ENCODE data around the gene ZNF117. TPM values are rescaled to one million over a fixed set of nuclear protein-coding genes. Genes with fewer than 3 reads are reported as not detected.
A peak's percentile ranks its signal among the peaks of the same experiment; 100 is the strongest.

Gene ZNF117
- total RNA-seq, 1 experiment from 2014 or later = 12.6 TPM

- H3K9me2 ChIP-seq (ENCODE audit: insufficient read depth) = no peaks in the 10 kb centered on the region
- intact Hi-C loops (cut with micrococcal nuclease; ENCODE audit: unreplicated experiment) = no loop called here
- POLR2A ChIA-PET (ENCODE audit: unreplicated experiment) = no interaction called here
- H4K20me1 ChIP-seq (ENCODE audit: insufficient read depth) = no peaks in the 10 kb centered on the region
- no TSS peak for BruUV-seq (replicated peaks)
- no peaks in the 10 kb centered on the region for H3K27me3 ChIP-seq (ENCODE audit: insufficient read depth, low read depth)
- H3K27ac ChIP-seq = peak overlapping the region; percentile 65
- TF ChIP-seq CTCF (conservative IDR thresholded peaks at IDR 0.05) (no peak), EZH2 (IDR thresholded peaks at IDR 0.05; ENCODE audit: low read depth) (no peak)
- H3K36me3 ChIP-seq (ENCODE audit: low read depth) = peaks cover 38% of the 10 kb centered on the region
- H3K4me3 ChIP-seq = 0 out of 2 replicates have a peak overlapping the region, but pooled peaks have one; percentile 30
- H3F3A ChIP-seq (ENCODE audit: insufficient read depth, low read depth) = peaks cover 28% of the 10 kb centered on the region
- H2AFZ ChIP-seq = no peak overlapping the region
- H3K9me3 ChIP-seq (ENCODE audit: insufficient read depth, low read depth) = peaks cover 60% of the 10 kb centered on the region
- peak overlapping the region; percentile 44 for H3K4me2 ChIP-seq
- H3K79me2 ChIP-seq (ENCODE audit: low read depth) = peaks cover 19% of the 10 kb centered on the region; the same call in 1 of the 2 replicates
- peak; percentile 53 to 93 for DNase-seq
- peaks cover 23% of the 10 kb centered on the region for H3K4me1 ChIP-seq (replicated peaks; ENCODE audit: insufficient read depth)
- CTCF ChIA-PET = no interaction called here
Measured at GRCh38 chr7:64997927-64998391, 7.1 kb upstream of the ZNF117 start.

- peak overlapping the region; percentile 65; the same call in 1 of the 2 replicates for H3K27ac ChIP-seq
- H3K9me2 ChIP-seq (ENCODE audit: insufficient read depth) = no peaks in the 10 kb centered on the region
- H4K20me1 ChIP-seq (ENCODE audit: insufficient read depth) = no peaks in the 10 kb centered on the region
- H3K4me2 ChIP-seq = 0 out of 2 replicates have a peak overlapping the region, but pooled peaks have one; percentile 21
- H3K36me3 ChIP-seq (ENCODE audit: low read depth) = peaks cover 32% of the 10 kb centered on the region
- H3K27me3 ChIP-seq (ENCODE audit: insufficient read depth, low read depth) = no peaks in the 10 kb centered on the region
- BruUV-seq (replicated peaks) = no TSS peak
- intact Hi-C loops (cut with micrococcal nuclease; ENCODE audit: unreplicated experiment) = no loop called here
- peaks cover 54% of the 10 kb centered on the region for H3K9me3 ChIP-seq (ENCODE audit: insufficient read depth, low read depth)
- POLR2A ChIA-PET (ENCODE audit: unreplicated experiment) = no interaction called here
- peaks cover 28% of the 10 kb centered on the region for H3F3A ChIP-seq (ENCODE audit: insufficient read depth, low read depth)
- peaks cover 23% of the 10 kb centered on the region for H3K4me1 ChIP-seq (replicated peaks; ENCODE audit: insufficient read depth)
- peaks cover 13% of the 10 kb centered on the region; the same call in 1 of the 2 replicates for H3K79me2 ChIP-seq (ENCODE audit: low read depth)
- no peak for TF ChIP-seq EZH2 (IDR thresholded peaks at IDR 0.05; ENCODE audit: low read depth)
- no peak for TF ChIP-seq CTCF (conservative IDR thresholded peaks at IDR 0.05)
- DNase-seq = no peak
- CTCF ChIA-PET = no interaction called here
- H2AFZ ChIP-seq = no peak overlapping the region
- no peak overlapping the region for H3K4me3 ChIP-seq
Measured at GRCh38 chr7:64997164-64997908, 6.5 kb upstream of the ZNF117 start.

GRCh38 chr7:64996305-64996704 lies 5.5 kb upstream of the ZNF117 start:
- H3K36me3 ChIP-seq (ENCODE audit: low read depth) = peaks cover 22% of the 10 kb centered on the region

More at GRCh38 chr7:64996305-64996704, 5.5 kb upstream of the ZNF117 start:
- no peaks in the 10 kb centered on the region for H4K20me1 ChIP-seq (ENCODE audit: insufficient read depth)
- ChIA-PET CTCF (no interaction called here), POLR2A (ENCODE audit: unreplicated experiment) (no interaction called here)
- peaks cover 28% of the 10 kb centered on the region for H3F3A ChIP-seq (ENCODE audit: insufficient read depth, low read depth)
- H2AFZ ChIP-seq = no peak overlapping the region
- peaks cover 23% of the 10 kb centered on the region for H3K4me1 ChIP-seq (replicated peaks; ENCODE audit: insufficient read depth)
- no peaks in the 10 kb centered on the region for H3K27me3 ChIP-seq (ENCODE audit: insufficient read depth, low read depth)
- intact Hi-C loops (cut with micrococcal nuclease; ENCODE audit: unreplicated experiment) = no loop called here
- TF ChIP-seq EZH2 (IDR thresholded peaks at IDR 0.05; ENCODE audit: low read depth) (no peak), CTCF (conservative IDR thresholded peaks at IDR 0.05) (no peak)
- H3K9me3 ChIP-seq (ENCODE audit: insufficient read depth, low read depth) = peaks cover 46% of the 10 kb centered on the region
- no peak overlapping the region for H3K27ac ChIP-seq
- BruUV-seq (replicated peaks) = no TSS peak
- DNase-seq = no peak
- H3K4me3 ChIP-seq = no peak overlapping the region
- H3K79me2 ChIP-seq (ENCODE audit: low read depth) = 0 out of 2 replicates have a peak, but pooled peaks cover 5% of the 10 kb centered on the region
- no peak overlapping the region for H3K4me2 ChIP-seq
- H3K9me2 ChIP-seq (ENCODE audit: insufficient read depth) = no peaks in the 10 kb centered on the region

Data from PC-9 (cell line).